ENCODE measurements around the gene EGFR. TPM values are rescaled to one million over a fixed set of nuclear protein-coding genes. Genes with fewer than 3 reads are reported as not detected.

EGFR gene
- total RNA-seq, 1 experiment from 2014 or later: 448 TPM

DNA sequence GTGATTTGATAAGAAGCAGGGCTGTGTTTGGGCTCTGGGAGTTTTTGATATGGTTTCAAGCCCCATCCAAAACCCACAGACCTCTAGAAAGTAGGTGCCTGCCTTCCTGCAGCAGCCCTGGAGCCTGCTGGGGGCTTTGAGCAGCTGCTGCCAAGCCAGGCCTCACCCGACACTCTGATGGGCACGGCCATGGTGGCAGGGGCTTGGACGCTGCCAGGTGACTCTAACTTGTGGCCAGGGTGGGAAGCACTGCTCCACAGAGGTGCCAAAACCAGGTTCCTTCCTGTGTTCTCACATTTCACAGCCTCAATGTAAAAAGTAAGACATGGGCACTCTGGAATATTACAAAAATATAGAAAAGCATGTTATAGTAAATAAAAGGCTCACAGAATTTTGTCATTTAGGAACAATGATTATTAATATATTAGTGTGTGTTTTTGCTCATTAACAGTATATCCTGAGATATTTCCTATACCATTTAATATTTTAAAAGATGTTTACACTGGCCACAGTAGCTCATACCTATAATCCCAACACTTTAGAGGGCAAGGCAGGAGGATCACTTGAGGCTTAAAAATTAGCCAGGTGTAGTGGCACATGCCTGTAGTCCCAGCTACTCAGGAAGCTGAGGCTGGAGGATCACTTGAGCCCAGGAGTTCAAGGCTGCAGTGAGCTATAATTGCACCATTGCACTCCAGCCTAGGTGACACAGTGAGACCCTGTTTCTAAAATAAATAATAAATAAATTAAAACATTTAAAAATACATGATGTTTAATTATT lies 95.1 kb downstream of the EGFR start:
- Mint-ChIP-seq H3K27ac (ENCODE audit: low read depth, unreplicated experiment) (no peak overlapping the region), H3K27me3 (ENCODE audit: insufficient read depth, unreplicated experiment) (no peaks in the 10 kb centered on the region), H3K9me3 (ENCODE audit: unreplicated experiment) (no peaks in the 10 kb centered on the region), H3K36me3 (ENCODE audit: insufficient read depth, unreplicated experiment) (peaks cover 55% of the 10 kb centered on the region), H3K4me1 (ENCODE audit: insufficient read depth, unreplicated experiment) (peaks cover 33% of the 10 kb centered on the region), H3K4me3 (ENCODE audit: unreplicated experiment) (no peak overlapping the region)
- TF ChIP-seq, protein P1, sequence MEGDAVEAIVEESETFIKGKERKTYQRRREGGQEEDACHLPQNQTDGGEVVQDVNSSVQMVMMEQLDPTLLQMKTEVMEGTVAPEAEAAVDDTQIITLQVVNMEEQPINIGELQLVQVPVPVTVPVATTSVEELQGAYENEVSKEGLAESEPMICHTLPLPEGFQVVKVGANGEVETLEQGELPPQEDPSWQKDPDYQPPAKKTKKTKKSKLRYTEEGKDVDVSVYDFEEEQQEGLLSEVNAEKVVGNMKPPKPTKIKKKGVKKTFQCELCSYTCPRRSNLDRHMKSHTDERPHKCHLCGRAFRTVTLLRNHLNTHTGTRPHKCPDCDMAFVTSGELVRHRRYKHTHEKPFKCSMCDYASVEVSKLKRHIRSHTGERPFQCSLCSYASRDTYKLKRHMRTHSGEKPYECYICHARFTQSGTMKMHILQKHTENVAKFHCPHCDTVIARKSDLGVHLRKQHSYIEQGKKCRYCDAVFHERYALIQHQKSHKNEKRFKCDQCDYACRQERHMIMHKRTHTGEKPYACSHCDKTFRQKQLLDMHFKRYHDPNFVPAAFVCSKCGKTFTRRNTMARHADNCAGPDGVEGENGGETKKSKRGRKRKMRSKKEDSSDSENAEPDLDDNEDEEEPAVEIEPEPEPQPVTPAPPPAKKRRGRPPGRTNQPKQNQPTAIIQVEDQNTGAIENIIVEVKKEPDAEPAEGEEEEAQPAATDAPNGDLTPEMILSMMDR (IDR thresholded peaks at IDR 0.05; ENCODE audit: unreplicated experiment): no peak
- BruUV-seq (replicated peaks): no TSS peak
- ChIA-PET POLR2A (interaction anchor here (1.2 to 4.4 kb wide), 5 partner anchors 9 to 19 kb away, joined by 4 to 15 read pairs (median 6); no protein-coding TSS in a partner anchor), CTCF (no interaction called here)
- DNase-seq (ENCODE audit: unreplicated experiment): no peak
- intact Hi-C loops (cut with micrococcal nuclease): no loop called here

DNA sequence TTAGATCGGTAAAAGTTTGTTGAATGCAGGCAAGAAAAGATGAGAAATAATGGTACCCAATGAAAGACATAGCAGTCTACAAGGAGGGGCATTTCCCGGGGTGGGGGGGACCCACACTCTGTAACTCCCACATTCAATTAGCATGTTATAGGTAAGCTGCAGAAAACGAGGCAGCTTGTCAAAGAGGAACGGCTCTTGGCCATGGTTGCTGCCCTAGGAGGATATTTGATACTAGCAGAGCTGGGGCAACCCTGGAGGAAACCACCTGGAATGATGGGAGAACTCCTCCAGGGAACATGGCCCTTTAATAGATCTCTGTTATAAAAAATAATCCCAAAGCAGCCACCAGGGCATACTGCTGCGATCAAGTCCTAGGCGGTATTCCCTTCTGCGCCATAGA lies 98.5 kb downstream of the EGFR start:
- DNase-seq (ENCODE audit: unreplicated experiment): no peak
- ChIA-PET POLR2A (interaction anchor here (4.4 kb wide), 1 partner anchor 16 kb away, joined by 15 read pairs; no protein-coding TSS in a partner anchor), CTCF (interaction anchor here (0.6 to 1.1 kb wide), 2 partner anchors 9 to 43 kb away, joined by 3 to 5 read pairs; no protein-coding TSS in a partner anchor)
- Mint-ChIP-seq H3K4me3 (ENCODE audit: unreplicated experiment) (no peak overlapping the region), H3K36me3 (ENCODE audit: insufficient read depth, unreplicated experiment) (peaks cover 70% of the 10 kb centered on the region), H3K27me3 (ENCODE audit: insufficient read depth, unreplicated experiment) (no peaks in the 10 kb centered on the region), H3K4me1 (ENCODE audit: insufficient read depth, unreplicated experiment) (peaks cover 30% of the 10 kb centered on the region), H3K27ac (ENCODE audit: low read depth, unreplicated experiment) (no peak overlapping the region), H3K9me3 (ENCODE audit: unreplicated experiment) (no peaks in the 10 kb centered on the region)
- TF ChIP-seq, protein P1 (IDR thresholded peaks at IDR 0.05; ENCODE audit: unreplicated experiment): no peak
- intact Hi-C loops (cut with micrococcal nuclease): no loop called here
- no TSS peak for BruUV-seq (replicated peaks)

DNA sequence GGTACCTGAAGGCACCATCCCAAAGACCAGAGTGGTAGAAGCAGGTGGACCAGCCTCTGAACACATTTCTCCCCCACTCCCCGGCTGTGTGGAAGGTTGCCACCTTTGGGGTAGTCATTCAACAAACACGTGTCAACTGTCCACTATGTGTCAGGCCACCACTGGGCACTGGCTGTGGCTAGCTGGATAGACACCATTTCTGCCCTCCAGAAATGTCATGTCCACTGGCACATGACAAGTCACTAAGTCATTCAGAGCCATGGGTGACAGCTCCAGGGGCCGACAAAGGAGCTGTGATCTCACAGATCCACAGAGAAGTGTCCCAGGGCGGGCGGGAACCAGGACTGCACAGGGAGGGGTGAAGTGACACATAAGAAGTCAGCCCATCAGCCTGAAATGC lies 99.6 kb downstream of the EGFR start:
- CTCF ChIA-PET: interaction anchor here (0.6 kb wide), 1 partner anchor 38 kb away, joined by 3 read pairs; no protein-coding TSS in a partner anchor
- H3K27me3 Mint-ChIP-seq (ENCODE audit: insufficient read depth, unreplicated experiment): no peaks in the 10 kb centered on the region
- H3K4me1 Mint-ChIP-seq (ENCODE audit: insufficient read depth, unreplicated experiment): peaks cover 28% of the 10 kb centered on the region
- no TSS peak for BruUV-seq (replicated peaks)
- no peak overlapping the region for H3K4me3 Mint-ChIP-seq (ENCODE audit: unreplicated experiment)
- POLR2A ChIA-PET: interaction anchor here (0.5 to 2.9 kb wide), 3 partner anchors 9 to 38 kb away, joined by 3 to 13 read pairs (median 4); no protein-coding TSS in a partner anchor
- peaks cover 70% of the 10 kb centered on the region for H3K36me3 Mint-ChIP-seq (ENCODE audit: insufficient read depth, unreplicated experiment)
- intact Hi-C loops (cut with micrococcal nuclease): no loop called here
- DNase-seq (ENCODE audit: unreplicated experiment): no peak
- TF ChIP-seq, protein P1 (IDR thresholded peaks at IDR 0.05; ENCODE audit: unreplicated experiment): no peak
- no peak overlapping the region for H3K27ac Mint-ChIP-seq (ENCODE audit: low read depth, unreplicated experiment)
- H3K9me3 Mint-ChIP-seq (ENCODE audit: unreplicated experiment): no peaks in the 10 kb centered on the region

DNA sequence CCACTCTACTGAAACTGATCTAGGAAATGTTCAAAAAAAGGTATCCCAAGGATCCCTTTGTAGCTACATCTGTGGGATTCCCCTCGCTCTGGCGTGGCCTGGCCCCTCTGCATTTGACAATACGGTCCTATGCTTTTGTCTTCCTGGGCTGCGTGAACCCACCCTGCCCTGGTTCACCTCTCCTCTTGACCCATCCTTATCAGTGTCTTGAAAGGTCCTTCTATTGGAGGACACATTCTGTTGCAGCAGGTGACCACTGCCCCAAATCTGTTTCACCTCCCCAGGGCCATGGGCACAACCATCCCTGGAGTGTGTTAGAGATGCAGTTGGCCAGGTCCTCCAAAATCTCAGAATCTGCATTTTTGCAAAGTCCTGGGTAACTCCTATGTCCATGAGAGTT lies 100.8 kb downstream of the EGFR start:
- ChIA-PET CTCF (interaction anchor here (1.0 kb wide), 1 partner anchor 94 kb away, joined by 3 read pairs; no protein-coding TSS in a partner anchor), POLR2A (interaction anchor here (2.9 to 6.5 kb wide), 3 partner anchors 9 to 13 kb away, joined by 13 to 30 read pairs (median 23); no protein-coding TSS in a partner anchor)
- TF ChIP-seq, protein P1 (IDR thresholded peaks at IDR 0.05; ENCODE audit: unreplicated experiment): no peak
- DNase-seq (ENCODE audit: unreplicated experiment): no peak
- H3K9me3 Mint-ChIP-seq (ENCODE audit: unreplicated experiment): no peaks in the 10 kb centered on the region
- peaks cover 33% of the 10 kb centered on the region for H3K4me1 Mint-ChIP-seq (ENCODE audit: insufficient read depth, unreplicated experiment)
- no peak overlapping the region for H3K4me3 Mint-ChIP-seq (ENCODE audit: unreplicated experiment)
- H3K27me3 Mint-ChIP-seq (ENCODE audit: insufficient read depth, unreplicated experiment): no peaks in the 10 kb centered on the region
- BruUV-seq (replicated peaks): no TSS peak
- H3K36me3 Mint-ChIP-seq (ENCODE audit: insufficient read depth, unreplicated experiment): peaks cover 75% of the 10 kb centered on the region
- intact Hi-C loops (cut with micrococcal nuclease): no loop called here
- H3K27ac Mint-ChIP-seq (ENCODE audit: low read depth, unreplicated experiment): peak overlapping the region; percentile 46
